D341Med (cell line): ENCODE measurements around the gene RBP3.

Experiments
- DNase-seq: peaks from one replicate; pipeline ENCODE4 v3.0.0; 2012; ENCODE audit warnings: low spot score

RBP3 gene

DNA sequence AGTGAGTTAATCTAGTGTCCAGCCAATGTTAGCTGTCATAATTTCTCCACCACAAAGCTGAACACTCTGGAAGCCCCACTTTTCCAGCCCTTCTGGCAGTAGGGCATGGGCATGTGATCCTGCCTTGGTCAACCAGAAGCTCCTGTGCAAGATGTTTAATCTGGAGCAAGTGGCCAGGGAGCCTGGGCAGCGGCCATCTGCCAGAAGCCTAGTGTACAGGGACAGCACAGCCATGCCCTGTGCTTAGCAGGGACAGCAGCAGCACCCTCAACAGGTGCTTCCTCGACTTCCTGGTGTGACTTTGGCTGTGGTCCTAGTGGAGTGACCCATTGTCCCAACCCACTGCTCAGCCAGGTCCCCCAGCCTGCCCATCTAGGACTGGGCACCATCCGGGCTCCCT lies 10.3 kb downstream of the RBP3 start:
- no peak for DNase-seq

DNA sequence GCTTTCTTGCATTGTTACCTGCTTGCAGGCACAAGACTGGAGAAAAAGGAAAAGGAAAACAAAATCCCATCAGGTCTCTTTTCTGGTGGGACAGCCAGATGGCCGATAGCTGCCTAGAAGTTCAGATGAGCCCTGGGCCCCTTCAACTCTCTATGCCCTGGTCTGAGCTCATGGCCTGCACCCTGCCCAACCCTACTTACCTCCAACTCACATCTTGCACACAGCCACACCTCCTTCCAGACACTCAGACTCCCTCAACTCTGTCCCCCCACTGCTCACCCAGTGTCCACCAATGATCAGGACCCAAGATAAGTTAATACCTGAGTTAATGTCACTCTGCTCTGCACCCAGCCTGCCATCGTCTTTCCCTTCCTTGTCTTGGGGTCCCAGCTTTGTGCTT lies 10.9 kb downstream of the RBP3 start:
- no peak for DNase-seq

DNA sequence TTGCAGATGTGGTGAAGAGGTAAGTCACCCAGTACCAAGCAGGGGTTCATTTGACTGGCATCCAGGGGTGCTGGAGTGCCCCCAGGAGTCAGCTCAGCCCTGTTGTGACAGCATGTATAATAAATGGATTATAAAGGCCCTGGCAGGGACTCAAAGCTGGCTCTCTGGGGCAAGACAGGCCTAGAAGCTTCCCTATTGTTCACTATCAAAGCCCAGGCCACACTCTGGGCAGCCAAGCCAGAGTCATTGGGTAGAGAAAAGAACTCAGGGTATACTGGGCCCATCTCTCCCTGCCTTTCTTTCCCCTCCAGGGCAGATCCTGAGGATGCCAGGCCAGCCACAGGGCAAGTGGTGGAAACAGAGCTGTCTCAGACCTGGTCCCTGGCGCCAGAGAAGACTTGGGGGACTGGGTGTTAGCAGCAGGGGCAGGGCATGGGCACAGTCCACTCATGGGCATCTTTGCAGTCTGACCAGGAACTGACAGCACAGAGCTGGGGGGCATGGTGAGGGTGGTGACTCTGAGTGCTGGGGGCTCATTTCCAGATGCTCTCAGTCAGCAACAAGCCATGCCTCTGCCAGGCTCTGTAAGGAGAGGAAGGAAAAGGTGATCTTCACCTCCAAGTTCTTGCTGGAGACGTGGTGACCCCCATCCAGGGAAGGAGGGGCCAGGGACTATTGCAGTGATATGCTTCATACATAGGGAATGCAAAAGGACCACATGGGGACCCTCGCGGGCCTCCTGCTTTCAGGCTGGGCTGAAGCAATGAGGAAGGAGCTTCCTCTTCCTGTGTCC lies 11.7 kb downstream of the RBP3 start:
- no peak for DNase-seq

DNA sequence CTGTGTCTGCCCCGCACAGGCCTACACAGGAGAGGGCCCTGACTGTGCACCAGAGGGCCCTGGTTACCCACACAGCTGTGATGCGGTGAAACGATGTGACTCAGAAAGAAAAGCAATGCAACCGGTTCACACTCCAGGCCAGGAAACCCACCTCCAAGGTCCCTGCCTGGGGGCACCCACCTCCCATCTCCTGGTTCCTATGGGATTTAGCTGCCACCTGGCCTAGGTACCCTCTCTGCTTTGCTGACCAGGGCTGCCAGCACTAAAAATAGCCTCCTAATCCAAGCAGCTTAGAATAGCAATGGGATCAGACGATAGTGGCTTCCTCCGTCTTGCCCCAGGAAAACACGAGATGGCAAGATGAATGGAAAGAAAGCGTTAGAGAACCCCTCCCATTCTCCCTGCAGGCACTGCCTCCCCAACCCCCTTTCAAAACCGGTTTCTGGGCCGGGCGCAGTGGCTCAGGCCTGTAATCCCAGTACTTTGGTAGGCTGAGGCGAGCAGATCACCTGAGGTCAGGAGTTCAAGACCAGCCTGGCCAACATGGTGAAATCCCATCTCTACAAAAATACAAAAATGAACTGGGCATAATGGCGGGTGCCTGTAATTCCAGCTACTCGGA lies 12.4 kb downstream of the RBP3 start:
- DNase-seq, result peak; percentile 60

DNA sequence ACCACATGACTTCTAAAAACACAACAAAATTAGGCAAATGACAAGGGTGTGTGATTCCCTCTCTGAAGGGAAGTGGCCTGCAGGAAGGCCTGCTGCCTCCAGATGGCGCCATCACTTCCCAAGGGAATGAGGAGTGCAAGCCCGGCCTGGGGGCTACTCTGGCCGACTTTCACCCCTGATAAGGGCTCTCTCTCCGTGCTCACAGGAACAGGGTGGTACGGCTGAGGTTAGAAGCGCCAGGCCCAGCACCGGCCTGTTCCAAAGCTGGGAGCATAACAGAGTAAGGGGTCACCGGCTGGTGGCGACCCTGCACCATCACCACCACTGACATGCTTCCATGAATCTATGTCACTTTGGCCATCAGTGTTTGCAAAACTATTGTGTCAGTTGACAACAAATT lies 13.1 kb downstream of the RBP3 start:
- peak; percentile 83 for DNase-seq

DNA sequence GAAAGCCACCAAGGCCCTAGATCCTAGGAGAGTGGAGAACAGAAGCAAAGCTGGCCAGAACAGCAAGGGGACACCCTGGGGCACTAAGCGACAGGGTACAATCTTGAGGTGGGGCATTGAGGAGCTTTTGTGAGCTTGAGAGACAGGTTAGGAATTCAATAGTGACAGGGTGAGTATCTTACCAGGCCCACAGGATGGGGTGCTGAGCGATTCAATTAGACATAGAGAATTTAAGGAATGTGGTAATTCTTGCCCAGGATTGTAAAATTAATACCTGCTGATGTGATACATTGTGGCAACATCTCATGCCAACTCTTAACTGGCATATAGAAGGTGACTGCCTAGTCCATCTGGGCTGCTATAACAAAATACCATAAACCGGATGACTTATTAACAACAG lies 14.0 kb downstream of the RBP3 start:
- DNase-seq, result no peak

DNA sequence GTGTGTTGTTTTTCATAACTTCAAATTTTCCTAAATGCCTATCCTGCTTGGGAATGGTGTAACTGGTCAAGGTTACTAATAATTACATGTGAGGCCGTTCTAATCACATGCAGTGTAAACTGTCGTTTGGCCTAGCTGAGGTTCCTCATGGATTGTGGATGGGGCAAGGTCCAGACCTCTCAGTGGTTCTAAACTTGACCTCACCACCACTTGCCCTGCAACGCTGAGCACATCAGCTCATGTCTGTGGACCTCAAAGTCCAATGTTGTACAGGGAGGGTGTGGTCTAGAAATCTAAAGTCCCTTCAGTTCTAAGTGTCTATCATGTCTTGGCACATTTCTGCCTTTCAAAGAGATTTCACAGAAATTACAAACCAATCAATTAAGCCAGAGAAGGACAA lies 15.6 kb downstream of the RBP3 start:
- no peak for DNase-seq

DNA sequence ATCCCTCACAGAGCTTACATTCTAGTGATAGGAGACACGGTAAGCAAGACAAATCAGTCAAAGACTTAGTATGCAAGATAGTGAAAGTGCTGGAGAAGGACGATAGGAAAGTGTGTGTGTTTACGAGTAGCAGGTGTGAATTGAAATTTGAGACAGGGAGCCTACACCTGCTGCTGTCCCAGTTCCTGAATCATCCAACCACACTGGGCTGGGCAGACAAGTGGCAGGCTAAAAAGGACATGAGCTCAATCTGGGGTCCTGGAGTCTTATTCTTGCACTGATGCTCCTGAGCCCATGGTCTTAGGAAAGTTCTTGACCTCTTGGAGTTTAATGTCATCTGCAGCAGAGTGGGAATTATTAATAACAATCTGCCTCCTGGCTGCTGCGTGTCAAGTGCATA lies 16.2 kb downstream of the RBP3 start:
- DNase-seq, result no peak

DNA sequence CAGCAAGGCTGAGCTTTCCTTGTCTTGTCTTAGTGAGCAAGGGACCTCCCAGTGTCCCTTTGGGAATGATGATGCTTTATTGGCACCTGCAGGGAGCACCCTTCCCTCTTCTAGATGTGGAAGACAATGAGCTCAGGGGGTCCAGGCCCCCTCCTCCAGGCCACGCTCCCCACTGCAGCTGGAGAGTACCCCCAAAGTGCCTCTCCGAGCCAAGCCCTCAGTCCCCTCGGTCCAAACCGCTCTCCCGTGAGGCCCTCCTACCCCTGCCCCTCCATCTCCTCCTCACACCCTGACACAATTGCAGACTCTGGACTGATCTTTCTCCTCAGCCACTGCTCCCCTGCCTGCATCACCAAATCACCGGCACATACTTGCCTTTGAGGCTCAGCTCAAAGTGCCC lies 16.7 kb downstream of the RBP3 start:
- DNase-seq, result no peak

DNA sequence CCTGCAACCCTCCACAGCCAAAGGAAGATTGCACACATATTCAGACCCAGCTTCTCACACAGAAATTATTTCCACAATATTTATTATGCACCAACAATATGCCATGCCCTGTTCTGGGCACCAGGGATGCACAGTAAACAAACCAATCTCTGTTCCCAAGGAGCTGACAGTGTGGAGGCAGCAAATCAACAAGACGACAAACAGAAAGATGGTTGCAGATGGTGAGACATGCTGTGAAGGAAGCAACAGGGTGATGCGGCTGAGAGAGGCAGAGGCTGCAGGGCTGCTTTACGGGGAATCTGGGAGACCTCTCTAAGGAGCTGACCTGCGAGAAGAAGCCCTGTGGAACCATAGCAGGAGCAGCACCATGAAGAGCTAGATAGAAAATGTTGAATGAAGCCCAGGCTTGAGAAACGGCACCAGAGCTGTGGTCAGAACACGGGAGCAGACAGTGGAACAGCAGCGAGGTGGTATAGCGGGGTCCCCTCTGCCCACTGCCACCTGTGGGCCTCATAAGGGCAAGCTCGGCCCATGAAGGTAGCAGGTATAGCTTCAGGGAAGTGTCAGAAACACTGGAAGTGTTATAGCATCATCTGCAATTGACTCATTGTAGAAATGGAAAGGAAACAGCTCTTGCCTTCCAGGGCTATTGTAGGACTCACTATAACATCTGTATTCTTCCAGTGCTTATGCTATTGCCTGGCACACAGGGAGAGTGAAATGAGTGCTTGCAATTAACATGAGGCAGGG lies 17.4 kb downstream of the RBP3 start:
- no peak for DNase-seq

DNA sequence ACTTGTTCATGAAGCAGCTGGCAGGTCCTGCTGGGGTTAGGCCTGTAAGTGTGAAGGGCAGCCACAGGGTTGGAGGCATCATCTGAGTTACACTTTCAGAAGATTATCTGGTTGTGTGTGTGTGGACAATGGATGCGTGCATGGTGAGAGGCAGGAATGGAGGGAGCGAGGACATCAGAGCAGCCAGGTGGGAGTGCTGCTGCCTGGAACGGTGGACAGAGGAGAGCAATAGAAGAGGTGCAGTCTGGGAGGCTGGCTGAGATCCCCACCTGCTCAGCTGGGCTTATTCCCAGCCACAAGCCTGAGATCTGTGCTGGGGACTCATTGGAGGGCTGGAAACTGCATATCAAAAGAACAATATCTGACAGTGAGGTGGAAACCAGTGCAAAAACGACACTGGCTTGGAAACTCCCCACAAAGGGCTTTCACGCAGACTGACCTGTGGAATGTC lies 18.0 kb downstream of the RBP3 start:
- no peak for DNase-seq

DNA sequence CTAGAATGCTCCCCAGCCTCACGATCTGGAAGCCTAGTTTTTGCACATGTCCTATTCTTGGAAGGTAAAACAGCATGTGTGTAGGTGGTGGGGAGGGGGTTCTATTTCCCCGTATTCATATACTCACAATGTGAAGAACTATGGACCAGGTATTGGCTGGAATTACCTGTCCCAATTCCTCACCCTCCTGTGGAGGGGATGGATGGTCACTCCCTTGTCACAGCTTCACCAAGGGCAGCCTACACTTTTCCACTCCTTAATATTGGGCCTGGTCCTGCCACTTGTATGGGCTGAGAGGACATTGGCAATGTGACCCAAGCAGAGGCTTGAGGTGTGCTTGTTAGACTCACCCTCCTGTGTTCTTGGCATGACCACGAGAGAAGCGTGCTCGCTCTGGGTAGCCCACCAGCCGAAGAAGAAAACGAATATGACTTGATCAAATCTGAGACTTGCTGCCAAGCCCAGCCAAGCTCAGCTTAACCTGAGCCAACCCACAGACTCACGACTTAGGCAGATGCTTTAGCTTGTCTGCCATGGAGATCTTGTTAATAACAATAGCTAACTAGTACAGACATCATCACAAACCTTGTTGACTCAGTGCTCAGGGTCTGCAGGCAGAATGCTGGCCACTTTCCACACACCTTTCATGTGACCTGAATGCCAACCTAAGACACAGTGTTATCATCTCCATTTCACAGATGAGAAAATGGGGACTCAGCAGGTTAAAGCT lies 18.7 kb downstream of the RBP3 start:
- DNase-seq, result peak; percentile 18

DNA sequence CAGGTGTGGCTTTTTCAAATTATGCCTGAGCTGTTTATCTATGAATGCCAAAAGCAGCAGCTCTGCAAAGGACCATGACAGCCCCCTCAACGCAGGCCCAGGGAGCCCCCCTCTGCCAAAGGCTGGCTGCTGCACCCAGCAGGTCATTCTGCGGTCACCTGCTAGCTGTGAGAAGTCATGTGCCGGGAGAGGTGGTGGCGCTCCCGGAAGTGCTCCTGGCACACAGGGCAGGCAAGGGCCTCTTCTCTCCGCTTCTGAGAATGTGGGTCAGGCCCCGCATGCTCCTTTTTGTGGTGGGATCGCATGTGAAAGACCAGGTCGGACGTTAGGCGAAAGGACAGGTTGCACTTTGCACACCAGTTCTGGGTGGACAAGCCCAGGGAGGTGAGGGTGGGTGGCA lies 19.5 kb downstream of the RBP3 start:
- peak; percentile 26 for DNase-seq

DNA sequence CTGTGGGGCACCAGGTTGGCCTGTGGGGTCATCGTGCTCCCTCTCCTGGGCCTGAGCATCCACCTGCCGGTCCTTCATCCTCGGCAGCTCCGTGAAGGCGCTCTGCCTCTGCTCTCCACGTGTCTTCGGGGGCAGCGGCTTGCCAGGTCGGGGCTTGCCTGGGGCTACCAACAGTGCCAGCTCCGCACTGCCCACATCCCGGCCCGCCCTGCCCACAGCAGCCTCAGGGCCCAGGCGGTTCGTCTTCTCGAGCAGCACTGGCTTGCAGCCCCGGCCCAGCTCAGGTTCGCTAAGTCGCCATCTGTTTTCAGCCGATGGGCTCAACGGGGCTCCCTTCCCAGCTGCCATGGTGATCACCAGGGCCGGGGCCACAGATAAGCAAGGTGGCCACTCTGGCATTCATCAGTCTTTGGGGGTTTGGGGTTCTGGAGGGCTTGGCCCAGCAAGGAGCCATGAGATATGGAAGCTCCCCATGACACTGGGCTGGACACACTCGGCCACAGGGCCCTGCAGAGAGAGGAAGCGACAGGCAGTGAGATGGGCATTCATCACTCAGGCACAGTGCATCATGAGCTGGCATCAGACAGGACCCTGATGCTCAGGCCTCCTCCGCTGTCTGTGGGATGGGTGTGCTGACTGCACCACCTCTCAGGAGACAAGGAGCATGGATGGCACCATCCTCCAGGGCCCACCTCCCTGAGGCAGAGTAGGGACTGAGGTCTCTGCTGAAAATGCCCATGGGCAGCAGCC lies 20.4 kb downstream of the RBP3 start:
- peak; percentile 29 for DNase-seq

DNA sequence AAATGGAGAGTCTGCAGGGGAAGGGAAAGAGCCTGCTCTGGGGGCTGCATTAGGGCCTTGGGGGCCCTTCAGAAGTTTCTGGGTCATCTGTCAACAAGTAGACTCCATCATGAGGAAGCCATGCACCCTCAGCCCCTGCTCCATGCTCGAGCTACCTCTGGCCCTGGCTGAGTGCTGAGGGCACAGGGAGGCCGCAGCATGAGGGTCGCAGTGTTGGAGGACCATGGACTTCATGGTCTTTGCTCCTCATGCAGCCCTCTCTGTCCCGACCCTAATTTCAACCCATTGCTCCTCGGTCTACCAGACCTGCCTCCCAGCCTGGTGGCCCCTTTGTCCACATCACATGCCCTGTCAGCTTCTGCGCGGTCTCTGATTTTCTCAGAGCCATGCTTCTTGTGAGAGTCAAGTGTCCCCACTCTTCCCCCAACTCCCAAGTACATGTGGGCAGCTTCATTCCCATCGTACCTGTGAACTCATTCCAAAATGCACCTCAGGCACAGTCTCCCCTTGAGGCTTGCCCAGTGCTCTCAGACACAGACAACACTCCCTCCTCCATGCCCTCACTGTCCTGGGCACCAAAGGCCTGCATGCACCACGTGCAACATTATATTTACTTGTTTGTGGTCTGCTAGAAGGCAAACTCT lies 21.2 kb downstream of the RBP3 start:
- DNase-seq, result peak; percentile 20

DNA sequence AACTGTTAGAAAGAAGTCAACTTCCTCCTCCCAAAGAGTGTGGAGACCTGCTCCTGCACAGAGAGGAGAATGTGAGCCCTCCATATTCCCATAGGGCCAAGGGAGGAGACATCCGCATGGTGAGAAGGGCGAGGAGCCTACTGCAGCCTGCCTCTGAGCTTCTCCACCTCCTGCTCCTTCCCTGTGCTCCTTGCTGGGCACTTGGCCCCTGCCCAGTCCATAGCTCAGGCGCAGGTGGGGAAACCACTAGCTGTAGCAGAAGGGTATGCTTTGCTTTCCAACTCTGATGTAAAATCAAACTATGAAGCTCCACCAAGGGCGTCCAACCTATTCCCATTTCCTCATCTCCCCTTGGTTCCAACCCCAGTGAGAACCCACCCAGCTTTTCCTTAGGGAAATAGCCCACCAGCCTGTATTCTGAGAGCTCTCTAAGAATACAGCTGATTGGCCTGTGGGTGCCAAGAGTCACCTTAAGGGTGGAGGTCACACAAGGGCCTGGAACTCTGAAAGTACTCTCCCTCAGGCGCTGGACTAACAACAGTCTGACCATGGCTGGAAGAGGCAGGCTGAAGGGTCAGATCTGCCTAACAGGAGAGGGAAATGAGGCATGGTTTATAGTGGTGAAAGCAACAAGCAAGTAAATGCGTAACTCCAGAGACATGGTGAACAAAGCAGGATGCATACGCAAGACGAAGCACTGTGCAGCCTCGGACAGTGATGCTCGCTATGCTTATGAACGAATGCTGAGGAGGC lies 22.0 kb downstream of the RBP3 start:
- DNase-seq, result peak; percentile 30

DNA sequence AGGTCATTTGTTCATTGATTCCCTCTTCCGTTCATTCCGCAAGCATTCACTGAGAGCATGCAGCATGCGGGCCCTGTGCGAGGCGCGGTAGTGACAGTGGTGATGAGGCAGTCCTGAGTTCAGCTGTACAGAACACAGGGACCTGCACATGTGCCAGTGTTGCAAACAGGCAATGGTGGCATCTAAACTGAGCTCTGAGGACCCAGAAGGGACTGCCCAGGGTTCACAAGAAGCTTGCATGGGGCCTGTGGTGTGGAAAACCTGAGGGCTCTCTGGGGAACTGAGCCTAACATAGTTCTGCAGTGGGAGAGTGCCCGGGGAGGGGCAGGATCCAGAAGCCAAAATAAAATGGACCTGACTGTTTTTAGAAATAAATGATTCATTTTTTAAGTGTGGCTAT lies 22.7 kb downstream of the RBP3 start:
- DNase-seq, result peak; percentile 17

DNA sequence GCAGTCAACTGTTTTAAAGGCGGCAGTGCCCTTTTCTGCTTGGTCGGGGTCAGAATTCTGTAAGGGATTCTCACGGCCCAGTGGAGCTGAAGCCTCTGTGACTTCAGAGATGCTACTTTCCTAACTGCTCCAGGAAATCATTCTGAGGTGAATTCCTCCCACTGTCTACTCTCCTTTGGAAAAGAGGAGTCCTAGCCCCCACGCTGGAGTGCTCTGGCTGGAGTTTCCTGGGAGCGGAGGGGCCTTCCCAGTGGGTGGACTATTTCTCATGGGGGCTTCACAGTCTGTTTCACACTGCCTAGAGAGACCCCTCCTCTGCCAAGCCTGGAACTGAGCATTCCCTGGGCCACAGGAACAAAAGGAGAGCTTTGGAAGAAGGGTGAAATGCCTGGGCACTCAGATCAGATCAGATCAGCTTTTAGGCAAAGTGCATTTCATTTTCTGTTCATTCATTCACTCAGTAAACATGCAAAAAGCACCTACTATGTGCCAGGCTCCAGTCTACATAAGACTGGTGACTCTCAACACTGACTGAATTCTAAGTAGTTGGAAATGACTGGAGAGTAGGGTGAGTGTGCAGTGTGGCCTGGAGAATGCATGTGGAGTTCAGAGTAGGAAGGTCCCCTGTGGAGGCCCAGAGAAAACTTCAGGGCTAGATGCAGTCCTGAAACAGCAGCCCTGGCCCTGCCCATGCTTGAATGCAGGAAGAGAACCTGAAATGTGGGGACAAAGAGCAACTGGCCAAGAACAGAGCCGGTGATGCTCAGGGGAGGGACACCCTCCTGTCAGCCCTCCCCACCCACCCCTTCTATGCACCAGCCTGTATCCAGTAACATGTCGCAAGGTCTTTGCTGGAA lies 23.7 kb downstream of the RBP3 start:
- DNase-seq, result peak; percentile 12

DNA sequence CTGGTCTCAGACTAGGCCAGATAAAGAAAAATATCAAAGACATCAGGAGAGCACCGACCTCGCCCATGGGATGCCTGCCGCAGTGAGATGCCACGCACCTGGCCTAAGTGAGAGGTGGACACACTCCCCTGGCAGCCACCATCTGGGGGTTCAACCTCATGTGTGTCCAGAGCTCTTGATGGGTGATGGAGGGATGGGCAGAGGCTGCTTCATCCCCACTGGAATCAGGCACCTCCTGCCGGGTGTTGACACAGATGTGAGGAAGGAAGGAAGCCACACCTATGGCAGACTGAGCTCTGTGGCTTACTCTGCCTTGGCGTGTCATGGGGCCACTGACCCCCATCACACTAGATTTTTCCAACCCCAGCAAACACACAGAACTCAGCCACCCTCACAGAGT lies 24.6 kb downstream of the RBP3 start:
- DNase-seq, result peak; percentile 23
